Left hindlimb (tissue), 1 donor: ENCODE results near the gene SGCD.
"Not testable (repeated sequence)": the region's sequence is repeated elsewhere in the genome, so short reads cannot be mapped to it uniquely, and the experiment has no call there.

Experiments
- DNase-seq: peaks from one replicate; pipeline ENCODE4 v3.0.0-alpha.2; 2018

Gene SGCD

DNA sequence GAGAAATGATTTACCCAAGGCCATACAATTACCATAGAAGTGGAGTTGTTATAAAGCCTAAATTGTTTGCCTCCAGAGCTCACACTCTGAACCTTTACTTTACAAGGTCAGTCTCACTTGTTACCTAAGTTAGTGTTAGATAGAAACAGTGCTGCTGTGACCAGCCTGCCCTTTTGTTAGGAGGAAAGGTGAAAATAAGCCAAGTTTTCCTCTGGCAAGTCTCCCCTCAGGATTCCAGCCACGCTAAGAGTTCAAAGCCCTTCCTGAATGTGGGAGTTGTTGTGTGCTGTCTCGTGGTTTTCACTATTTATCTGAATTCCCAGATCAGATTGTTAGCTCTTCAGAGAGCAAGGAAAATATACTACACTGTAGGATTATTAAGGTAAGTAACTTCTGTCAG, 260.0 kb downstream of the SGCD start:
- DNase-seq, result no peak

DNA sequence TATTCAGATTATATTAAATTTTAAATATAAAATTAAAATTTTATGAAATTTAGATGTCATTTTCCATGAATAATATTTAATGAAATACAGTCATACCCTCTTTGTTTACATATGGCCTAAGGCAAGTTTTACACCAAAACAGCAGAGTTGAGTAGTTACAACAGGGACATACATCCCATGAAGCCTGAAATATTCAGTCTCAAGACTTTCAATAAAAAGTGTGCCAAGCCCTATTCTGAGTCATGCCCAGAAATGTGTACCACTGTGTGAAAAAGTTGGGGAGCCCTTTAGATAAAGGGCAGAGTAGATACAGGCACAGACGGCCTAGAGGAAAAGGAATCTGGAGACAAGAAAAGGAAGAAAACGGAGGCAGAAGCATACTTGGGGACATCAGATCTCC, 261.3 kb downstream of the SGCD start:
- no peak for DNase-seq

DNA sequence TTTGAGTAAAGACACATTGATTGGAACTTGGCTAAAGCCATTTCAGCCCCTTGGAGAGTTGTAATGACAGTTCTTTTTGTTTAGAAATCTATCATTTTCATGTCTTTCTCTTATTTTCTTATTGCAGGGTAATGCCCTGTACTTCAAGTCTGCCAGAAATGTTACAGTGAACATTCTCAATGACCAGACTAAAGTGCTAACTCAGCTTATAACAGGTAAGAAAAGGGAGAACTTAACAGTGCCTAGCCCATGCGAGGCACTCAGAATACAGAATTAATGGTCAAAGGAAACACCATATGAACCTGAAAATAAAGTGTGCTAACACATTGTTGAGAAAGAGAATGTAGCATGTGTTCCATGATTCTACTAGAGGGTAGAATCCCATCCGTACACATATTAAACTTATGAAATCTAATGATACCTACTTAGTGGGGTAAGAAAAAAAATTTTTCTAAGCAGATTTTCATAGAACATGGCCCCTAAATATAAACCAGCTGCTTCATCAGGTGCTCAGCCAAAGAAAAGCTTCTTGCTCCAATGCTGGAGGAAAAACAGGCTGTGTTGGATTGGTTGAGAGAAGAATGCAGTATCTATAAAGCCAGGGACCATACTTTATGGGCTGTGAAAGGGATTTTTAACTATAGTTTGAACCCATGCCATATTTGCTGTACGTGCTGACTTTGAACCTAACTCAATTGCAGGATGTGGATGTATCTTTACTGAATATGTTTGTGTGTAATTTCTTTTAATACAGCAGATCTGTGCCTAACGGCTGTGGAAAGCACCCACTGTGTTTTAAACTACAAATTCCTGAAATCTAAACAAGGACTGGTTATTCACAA, 262.4 kb downstream of the SGCD start:
- peak; percentile 39 for DNase-seq

DNA sequence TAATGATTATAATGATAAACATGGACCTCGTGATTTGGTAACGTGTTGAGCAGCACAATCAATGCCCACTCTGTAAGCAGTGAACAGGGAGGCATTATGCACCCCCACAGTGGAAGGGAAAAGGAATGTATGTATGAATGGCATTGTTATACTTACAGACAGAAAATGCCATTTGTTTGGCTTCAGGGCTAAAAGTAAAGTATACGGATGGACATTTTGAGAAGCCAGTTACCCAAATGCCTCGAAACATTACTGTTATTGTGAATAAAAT, 262.9 kb downstream of the SGCD start:
- no peak for DNase-seq

DNA sequence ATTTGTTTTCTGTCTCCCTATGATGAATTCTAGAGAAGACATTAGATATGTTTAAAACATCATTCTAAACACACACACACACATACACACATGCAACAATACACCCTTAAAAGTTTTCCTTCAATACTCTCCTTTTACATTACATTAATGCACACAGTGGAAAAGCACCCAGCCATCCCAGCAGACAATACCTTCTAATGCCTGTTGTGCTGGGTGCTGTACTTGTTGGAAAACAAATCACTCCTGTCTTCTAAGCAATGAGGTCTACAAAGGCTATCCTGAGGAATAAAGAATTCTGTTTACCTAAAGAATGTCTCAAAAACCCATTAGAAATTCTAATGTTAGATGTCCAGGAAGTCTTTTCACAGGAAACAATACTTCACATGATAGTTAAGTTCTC, 264.0 kb downstream of the SGCD start:
- DNase-seq, result no peak

DNA sequence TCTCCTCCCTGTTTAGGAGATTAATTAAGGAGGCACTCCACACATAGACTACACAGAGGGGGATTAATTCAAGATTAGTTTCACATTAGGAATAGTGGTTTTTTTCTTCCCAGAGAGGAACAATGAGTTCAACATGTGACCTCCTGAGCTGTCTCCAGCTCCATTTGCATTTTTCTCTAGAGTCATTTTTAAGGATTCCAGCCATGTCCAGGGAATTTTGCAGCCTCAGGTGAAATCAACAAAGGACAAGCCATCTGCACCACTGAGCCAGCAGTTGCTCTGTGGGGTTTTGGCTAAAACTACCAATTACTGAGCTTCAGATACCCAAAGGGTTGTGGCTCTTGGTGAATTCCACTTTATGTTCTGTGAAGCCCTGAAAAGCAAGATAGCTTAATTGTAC, 264.7 kb downstream of the SGCD start:
- no peak for DNase-seq

DNA sequence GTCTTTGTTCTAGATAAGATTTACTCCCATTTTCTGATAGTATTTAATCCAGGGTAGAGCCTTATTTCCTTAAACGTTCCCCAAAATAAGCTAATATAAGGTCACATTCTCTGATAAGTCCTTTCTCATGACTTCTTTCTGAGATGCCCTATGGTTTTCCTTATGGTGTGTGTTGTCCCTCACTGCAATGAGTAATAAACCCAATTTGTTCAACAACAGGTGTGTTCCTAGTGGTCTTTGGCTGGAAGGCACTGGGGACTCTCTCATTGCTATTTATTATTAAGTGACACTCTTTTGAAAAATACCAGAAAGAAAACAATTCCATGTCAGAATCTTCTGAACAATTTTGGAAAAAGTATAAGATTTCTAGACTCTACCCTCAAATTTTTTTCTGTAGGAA, 266.6 kb downstream of the SGCD start:
- DNase-seq, result no peak

DNA sequence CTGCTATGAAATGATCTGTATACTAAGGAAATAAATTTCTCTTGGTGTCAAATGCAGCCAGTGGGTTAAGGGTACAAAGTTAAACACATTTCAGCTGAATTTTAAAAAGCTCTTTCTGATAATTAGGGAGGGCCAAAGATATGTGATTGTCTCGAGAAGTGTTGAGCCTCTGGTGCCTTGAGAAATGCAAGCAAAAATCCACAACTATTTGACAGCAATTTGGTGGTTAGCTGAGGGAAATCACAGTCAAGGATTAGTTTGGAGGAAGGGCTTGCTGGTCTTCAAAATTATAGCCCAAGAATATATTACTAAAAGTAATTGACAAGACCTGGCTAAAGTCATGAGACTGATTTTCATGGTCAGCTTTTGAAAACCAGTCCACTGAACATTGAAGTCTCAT, 267.4 kb downstream of the SGCD start:
- no peak for DNase-seq

DNA sequence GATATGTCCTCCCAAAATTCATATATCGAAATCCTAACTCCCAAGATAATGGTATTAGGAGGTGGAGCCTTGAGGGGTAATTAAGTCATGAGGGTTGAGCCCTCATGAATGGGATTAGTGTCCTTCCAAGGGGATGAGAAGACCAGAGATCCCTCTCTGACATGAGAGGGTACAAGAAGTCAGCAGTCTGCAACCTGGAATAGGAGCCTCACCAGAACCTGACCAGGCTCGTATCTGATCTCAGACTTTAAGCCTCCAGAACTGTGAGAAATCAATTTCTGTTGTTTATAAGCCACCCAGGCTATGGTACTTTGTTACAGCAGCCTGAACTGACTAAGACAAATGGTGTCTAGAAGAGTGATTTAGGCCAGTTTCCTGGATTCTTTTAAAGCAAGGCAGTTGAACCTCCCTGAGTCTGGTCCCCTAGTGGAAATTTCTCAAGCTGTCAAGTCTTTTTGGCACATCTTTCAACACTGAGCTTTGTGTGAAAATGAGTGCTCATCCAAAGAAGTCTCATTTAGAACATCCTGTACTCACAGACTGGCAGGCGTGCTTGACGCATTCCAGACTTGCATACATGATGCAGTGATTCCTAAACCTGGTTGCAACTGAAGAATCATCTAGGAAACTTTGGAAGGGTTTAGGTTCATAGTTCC, 268.3 kb downstream of the SGCD start:
- no peak for DNase-seq

DNA sequence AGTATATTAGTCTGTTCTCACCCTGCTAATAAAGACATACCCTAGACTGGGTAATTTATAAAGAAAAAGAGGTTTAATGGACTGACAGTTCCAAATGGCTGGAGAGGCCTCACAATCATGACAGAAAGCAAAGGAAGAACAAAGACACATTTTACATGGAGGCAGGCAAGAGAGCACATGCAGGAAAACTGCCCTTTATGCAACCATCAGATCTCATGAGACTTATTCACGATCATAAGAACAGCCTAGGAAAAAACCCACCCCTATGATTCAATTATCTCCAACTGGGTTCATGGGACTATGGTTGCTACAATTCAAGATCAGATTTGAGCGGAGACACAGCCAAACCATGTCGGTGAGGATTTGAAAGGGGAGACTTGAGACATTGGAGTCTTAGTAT, 270.3 kb downstream of the SGCD start:
- no peak for DNase-seq

DNA sequence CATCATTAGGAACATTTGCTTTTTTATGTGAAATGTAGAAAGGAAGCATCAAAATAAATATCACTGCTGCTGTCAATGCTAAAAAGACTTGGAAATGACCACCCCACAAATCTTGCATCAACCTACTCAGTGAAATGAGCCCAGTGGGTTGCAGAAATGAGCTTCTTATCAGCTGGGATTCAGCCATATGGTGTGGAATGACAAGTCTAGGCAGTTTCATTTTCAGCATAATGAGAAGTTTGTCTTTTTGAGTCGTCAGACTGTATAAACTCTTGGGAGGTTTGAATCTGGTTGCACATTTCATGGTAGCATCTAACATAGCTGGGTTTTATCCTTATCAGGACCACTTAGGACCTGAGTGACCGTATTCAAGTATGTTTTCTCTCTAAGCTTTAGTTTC, 272.0 kb downstream of the SGCD start:
- no peak for DNase-seq

DNA sequence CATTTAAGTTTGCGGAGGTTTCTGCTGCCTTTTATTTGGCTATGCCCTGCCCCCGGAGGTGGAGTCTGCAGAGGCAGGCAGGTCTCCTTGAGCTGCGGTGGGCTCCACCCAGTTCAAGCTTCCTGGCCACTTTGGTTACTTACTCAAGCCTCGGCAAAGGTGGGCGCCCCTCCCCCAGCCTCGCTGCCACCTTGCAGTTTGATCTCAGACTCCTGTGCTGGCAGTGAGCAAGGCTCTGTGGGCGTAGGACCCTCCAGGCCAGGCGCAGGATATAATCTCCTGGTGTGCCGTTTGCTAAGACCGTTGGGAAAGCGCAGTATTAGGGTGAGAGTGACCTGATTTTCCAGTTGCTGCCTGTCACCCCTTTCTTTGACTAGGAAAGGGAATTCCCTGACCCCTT, 283.6 kb downstream of the SGCD start:
- DNase-seq, result not testable (repeated sequence)

DNA sequence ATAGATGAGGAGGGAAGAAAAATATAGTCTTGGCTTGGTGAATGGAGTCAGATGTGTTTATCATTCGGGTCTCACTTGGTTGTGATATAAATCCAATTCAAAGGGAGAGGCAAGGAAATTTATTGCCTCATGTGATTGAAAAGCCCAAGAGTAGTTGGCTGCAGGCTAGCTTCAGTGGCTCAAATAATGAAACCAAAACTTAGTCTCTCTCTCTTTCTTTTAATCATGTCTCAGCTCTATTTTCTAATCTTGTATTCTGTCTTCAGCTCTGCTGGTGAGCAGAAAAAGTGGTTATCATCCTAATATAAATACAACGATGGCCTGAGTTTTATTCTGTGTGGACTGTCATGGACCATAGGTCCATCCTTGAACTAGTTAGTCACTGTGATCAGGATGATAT, 288.9 kb downstream of the SGCD start:
- no peak for DNase-seq

DNA sequence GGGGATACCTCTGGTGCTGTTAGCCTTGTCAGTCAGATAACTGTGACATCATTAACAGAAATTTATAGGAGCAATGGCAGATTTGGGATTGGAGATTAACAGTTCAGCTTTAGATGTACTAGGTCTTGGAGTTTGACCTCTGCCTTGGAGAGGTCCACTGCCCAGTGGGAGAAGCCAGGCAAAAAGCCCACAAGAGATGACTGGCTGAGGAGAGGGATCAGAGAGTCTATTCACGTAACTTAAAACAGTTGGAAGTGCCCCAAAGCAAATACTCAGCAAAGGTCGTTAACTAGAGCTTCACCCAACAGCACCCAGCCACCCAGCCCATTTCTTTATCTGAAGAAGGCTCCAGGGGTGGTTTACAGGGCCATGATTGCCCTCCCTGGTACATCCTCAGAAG, 290.5 kb downstream of the SGCD start:
- DNase-seq, result no peak

DNA sequence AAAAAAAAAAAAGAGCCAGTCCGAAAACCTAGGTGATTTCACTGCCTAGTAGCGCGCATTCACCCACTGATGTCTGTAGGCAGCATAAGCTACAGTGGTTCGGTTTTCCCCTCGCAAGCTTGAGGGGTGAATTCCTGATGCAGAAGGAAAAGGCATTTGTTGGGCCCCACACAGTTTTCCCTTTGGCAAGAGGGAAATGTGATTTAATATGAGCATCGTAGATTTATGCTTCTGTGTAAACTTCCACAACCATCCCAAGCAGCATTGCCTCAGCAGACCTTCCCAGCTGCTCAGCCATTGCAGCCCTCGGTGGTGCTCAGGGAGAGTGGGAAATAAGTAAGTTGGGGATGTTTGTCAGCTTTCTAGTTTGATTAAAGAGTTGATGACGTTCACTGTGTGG, 291.6 kb downstream of the SGCD start:
- no peak for DNase-seq

DNA sequence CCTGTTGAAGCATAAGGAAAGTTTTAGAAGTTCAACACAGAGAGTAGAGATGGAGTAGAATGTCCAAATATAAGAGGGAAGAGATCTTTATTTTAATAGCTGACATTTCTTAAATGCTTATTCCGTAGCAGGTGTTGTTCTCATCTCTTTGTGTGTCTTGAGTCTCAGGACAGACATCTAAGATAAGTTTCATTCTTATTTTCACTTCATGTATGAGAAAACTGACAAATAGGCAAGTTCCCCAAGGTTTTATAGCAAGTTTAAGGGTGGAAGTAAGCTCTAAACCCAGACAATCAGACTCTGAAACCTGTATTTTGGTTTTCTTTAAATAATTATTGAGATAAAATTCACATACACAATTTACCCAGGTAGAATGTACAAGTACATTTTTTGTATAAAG, 294.8 kb downstream of the SGCD start:
- DNase-seq, result no peak

DNA sequence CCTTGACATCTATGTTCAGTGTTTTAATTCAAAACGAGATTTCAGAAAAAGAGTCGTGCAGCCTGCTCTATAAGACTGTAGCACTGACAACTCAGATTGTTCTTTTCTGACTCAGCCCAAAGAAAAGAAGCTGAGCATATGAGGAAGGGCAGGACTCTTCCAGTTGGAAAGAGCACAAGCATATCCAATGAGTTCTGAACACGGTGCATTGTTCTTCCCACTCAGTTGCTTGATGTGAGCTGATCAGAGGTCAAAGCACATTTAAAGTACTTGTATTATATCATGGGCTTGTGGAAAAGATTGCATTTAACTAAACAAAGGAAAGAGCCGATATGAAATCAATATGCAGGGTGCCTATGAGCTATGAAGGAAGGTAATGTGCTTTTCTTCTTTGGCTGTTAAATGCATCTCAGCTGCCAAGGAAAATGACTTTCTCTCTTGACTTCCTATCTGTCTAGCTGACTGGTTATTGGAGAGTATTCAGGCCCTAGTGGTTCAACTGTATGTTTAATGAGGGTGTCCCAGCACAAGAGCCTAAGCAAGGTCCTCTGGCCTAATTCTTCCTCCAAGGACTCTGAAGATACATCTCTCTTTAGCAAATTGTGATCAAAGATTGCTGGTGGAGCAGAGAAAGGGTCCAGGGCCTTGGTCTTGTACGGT, 296.5 kb downstream of the SGCD start:
- DNase-seq, result no peak

DNA sequence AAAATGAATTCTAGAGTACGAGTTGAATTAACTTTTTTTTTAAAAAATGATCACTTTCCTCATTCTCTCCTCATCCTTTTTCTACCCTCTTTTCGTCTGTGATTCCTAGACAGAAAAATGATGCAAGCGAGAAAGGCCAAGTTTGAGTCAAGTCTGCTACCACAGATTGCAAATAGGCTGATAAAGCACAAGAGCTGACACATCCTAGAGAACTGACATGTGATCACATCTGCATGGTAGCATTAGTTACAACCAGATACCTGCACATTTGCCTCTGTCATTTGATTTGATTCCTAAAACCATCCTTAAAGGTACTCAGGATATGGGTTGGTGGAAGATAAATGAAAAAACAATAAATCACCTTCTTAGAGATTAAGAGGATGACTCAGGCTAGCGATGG, 297.7 kb downstream of the SGCD start:
- DNase-seq, result no peak

DNA sequence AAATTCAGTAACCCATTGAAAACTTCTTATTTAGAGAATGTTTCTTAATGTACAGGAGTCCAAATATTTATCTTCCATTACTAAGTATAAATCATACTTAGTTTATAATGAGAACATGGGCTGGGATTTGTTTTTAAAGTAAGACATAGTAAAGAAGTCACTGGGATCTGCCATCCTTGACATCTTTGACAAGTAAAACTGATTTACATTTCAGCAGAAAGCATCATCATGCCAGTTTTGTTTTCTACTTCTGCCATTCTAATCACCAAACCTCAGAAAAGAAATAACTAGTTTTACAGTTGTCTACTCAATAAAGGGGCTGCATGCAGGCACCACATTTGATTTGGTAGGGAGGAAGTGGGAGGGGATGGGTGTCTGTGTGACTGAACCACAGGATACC, 301.5 kb downstream of the SGCD start:
- DNase-seq, result no peak

DNA sequence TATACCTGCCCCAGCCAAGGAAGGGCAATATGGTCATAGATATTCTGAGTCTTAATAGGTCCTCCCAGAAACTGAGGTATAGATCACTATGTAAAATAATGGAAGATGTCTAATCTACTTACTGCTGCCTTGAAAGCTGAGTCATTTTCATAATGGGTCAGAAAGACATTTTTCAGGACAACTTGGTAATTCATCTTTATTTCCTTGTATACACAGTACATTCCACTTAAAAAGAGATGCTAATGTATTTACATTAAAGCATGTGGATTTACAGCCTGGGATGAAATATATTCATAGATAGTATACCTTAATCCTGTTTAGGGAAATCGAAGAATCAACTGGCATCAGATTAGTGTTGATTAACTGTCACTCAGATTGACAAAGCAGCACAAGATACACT, 304.0 kb downstream of the SGCD start:
- DNase-seq, result no peak

DNA sequence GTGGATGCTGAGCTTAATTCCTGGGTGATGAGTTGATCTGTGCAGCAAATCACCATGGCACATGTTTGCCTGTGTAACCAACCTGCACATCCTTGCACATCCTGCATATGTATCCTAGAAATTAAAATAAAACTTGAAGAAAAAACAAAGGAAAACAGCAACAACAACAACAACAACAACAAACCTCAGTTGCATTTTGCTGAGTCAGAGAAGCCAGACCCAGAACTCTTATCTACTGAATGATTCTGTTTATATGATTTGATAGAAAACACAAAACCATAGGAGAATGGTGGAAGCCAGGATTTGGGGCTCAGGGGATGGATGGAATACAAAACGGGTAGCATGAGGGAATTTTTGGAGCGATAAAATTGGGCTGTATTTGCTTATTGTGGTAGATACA, 307.3 kb downstream of the SGCD start:
- DNase-seq, result no peak

DNA sequence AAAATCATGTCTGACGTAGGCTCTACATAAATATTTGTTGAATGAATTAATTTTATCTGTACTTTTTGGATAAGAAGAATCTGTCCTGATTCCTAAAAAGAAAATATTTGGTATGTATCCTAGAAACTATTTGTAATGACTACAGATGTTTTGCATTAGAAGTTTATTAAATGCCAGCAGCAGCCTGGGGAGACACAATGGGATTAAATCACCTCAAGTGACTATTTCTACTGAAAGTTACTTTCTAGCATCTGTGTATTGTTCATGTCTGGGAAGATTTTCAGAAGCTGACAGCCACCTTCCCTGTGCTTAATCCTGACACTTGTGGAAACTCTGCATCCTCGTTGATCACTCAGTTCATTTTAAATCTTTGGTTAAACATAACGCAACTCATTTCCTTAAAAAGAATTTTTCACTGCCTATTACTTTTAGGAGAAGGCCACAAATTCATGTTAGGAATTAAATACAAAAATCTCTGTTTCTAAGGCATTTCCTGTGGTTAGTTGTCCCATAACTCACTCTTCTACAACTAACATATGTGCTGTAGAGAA, 313.8 kb downstream of the SGCD start:
- no peak for DNase-seq

DNA sequence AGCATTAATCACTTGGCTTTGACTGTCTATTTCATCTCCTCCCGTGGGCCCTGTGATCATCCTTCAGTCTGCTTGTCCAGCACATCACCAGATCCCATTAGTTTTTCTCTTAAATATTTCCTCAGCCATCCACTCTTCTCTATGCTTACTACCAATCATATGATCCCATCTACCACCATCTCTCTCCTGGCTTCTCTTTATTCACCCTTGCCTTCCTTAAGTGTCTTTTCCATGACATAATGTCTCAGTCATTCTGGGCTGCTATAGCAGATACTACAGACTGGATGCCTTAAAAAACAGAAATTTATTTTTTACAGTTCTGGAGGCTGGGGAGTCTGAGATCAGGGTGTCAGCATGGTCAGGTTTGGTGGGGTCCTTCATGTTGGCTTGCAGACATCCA, 314.7 kb downstream of the SGCD start:
- DNase-seq, result no peak

DNA sequence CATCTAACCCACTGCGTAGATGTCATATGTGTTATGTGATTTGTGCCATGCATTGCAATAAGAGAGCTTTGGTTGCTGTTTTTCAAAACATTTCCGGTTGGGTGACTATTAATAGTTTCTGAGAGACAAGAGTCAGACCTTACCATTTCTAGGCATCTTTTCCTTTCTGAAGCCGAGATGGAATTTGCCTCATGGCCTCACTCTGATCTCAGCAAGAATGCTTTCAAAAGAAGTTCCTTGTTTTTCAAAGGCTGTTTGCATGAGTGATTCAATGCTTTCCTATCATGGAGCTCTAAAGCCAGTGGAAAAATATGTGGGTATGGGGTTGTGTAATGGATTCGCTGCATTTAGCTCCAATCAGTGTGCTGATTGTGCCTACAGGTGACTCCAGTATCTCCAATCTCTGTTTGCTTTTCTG, 320.1 kb downstream of the SGCD start:
- no peak for DNase-seq
